ENCODE data around the gene SKAP1.

Gene SKAP1

GRCh38 chr17:48241770-48242497, 188.1 kb downstream of the SKAP1 start (continued):
- TF ChIP-seq, protein P1, sequence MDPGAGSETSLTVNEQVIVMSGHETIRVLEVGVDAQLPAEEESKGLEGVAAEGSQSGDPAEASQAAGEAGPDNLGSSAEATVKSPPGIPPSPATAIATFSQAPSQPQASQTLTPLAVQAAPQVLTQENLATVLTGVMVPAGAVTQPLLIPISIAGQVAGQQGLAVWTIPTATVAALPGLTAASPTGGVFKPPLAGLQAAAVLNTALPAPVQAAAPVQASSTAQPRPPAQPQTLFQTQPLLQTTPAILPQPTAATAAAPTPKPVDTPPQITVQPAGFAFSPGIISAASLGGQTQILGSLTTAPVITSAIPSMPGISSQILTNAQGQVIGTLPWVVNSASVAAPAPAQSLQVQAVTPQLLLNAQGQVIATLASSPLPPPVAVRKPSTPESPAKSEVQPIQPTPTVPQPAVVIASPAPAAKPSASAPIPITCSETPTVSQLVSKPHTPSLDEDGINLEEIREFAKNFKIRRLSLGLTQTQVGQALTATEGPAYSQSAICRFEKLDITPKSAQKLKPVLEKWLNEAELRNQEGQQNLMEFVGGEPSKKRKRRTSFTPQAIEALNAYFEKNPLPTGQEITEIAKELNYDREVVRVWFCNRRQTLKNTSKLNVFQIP (CRISPR knock-in tag; IDR thresholded peaks at IDR 0.05; ENCODE audit: borderline replicate concordance, low read depth): no peak
- TF ChIP-seq GLIS3 (CRISPR knock-in tag; IDR thresholded peaks at IDR 0.05): no peak

DNA sequence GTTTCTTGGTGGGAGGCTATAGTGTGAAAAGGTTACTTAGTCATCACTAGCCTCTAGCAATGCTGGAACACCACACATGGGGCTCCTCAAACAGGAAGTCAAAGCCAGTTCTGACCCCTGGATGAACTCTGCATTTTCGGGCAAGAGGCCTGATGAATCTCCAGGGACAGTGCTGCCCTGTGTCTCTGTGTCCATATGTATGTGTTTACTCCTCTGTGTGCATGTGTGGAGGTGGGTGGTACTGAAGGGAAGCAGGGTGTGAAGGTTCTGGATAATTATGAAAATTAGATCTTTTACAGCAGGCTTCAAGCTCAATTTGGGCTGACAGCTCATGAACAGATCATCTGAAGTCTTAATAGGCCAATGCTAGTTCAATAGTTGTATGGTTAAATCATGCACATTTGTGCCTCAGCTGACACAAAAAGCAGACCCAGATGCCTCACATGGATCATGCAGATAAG, 188.9 kb downstream of the SKAP1 start:
- TF ChIP-seq RARB (CRISPR knock-in tag; IDR thresholded peaks at IDR 0.05): no peak
- TF ChIP-seq, protein P1 (CRISPR knock-in tag; IDR thresholded peaks at IDR 0.05; ENCODE audit: borderline replicate concordance, low read depth): no peak
- no peak; the same call in 2 of the 3 replicates for ATAC-seq

DNA sequence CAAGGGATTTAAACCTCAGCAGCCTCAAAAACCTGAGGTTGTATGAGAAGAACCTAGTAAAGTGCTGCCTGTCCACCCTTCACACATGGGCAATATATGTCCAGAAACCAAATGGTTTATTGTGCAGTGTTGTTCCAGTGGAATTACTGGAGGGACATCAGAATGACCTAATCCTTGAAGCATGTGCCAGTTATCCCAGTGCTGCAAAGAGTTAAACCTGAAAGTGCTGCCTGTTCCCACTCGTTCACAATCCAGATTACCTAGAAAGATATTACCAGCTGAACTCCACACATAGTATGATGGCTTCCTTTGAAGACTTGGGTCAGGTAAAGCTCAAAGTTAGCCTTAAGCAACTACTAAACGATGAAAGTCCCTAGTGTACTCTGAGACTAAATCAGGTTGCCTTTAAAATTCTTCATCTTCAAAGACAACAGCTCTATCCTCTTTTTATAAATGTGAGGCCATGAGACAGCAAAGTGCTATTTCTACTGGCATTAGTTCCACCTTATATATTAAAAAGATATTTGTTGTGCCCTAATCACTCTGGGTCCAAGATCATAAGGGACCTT, 189.4 kb downstream of the SKAP1 start:
- TF ChIP-seq TCF4 (CRISPR knock-in tag; IDR thresholded peaks at IDR 0.05; ENCODE audit: borderline replicate concordance) (no peak), ZNF565 (CRISPR knock-in tag; conservative IDR thresholded peaks at IDR 0.05; ENCODE audit: low read depth) (no peak), CSDC2 (CRISPR knock-in tag; IDR thresholded peaks at IDR 0.05) (no peak), RARB (CRISPR knock-in tag; IDR thresholded peaks at IDR 0.05) (no peak), ZC3H10 (CRISPR knock-in tag; IDR thresholded peaks at IDR 0.05) (no peak), TOX (CRISPR knock-in tag; IDR thresholded peaks at IDR 0.05; ENCODE audit: borderline replicate concordance) (no peak), SNAI2 (CRISPR knock-in tag; IDR thresholded peaks at IDR 0.05) (no peak), ZNF70 (CRISPR knock-in tag; IDR thresholded peaks at IDR 0.05) (no peak), ZNF8 (CRISPR knock-in tag; IDR thresholded peaks at IDR 0.05) (no peak), ZFP3 (CRISPR knock-in tag; IDR thresholded peaks at IDR 0.05) (no peak), OSR1 (CRISPR knock-in tag; IDR thresholded peaks at IDR 0.05) (no peak), ISL1 (CRISPR knock-in tag; IDR thresholded peaks at IDR 0.05) (no peak), ARNTL (CRISPR knock-in tag; IDR thresholded peaks at IDR 0.05; ENCODE audit: borderline replicate concordance, low read depth) (no peak), TSHZ2 (CRISPR knock-in tag; IDR thresholded peaks at IDR 0.05) (no peak), GLIS3 (CRISPR knock-in tag; IDR thresholded peaks at IDR 0.05) (no peak), CSRNP3 (CRISPR knock-in tag; IDR thresholded peaks at IDR 0.05) (no peak)
- TF ChIP-seq, protein P2, sequence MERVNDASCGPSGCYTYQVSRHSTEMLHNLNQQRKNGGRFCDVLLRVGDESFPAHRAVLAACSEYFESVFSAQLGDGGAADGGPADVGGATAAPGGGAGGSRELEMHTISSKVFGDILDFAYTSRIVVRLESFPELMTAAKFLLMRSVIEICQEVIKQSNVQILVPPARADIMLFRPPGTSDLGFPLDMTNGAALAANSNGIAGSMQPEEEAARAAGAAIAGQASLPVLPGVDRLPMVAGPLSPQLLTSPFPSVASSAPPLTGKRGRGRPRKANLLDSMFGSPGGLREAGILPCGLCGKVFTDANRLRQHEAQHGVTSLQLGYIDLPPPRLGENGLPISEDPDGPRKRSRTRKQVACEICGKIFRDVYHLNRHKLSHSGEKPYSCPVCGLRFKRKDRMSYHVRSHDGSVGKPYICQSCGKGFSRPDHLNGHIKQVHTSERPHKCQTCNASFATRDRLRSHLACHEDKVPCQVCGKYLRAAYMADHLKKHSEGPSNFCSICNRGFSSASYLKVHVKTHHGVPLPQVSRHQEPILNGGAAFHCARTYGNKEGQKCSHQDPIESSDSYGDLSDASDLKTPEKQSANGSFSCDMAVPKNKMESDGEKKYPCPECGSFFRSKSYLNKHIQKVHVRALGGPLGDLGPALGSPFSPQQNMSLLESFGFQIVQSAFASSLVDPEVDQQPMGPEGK (CRISPR knock-in tag; IDR thresholded peaks at IDR 0.05; ENCODE audit: borderline replicate concordance): no peak
- TF ChIP-seq, protein P1 (CRISPR knock-in tag; IDR thresholded peaks at IDR 0.05; ENCODE audit: borderline replicate concordance, low read depth): no peak
- TF ChIP-seq, protein P3, sequence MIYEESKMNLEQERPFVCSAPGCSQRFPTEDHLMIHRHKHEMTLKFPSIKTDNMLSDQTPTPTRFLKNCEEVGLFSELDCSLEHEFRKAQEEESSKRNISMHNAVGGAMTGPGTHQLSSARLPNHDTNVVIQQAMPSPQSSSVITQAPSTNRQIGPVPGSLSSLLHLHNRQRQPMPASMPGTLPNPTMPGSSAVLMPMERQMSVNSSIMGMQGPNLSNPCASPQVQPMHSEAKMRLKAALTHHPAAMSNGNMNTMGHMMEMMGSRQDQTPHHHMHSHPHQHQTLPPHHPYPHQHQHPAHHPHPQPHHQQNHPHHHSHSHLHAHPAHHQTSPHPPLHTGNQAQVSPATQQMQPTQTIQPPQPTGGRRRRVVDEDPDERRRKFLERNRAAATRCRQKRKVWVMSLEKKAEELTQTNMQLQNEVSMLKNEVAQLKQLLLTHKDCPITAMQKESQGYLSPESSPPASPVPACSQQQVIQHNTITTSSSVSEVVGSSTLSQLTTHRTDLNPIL (CRISPR knock-in tag; IDR thresholded peaks at IDR 0.05; ENCODE audit: low read depth): no peak
- no peak for ATAC-seq

Data from SK-N-SH treated with all-trans-retinoic acid at 6 μM for 48 hours (cell line).